Thyroid gland (tissue), 4 donors: Measurements from ENCODE around the gene PTPRT. TPM values are rescaled to one million over a fixed set of nuclear protein-coding genes. Genes with fewer than 3 reads are reported as not detected.

Experiments
- DNase-seq, 2 donors: peaks; one replicate each; pipeline ENCODE4 v3.0.0-alpha.2; 2019
- H3K27ac ChIP-seq, 3 donors: fragments of 200-600 bp; sonication (generic); 1 replicate in 2 of 3; 2 replicates in 1 of 3; pipeline ENCODE4 v1.5.1; 2016 to 2019; ENCODE audit warnings: mild to moderate bottlenecking in 1 of 3, moderate library complexity in 1 of 3
- H3K27me3 ChIP-seq: fragments of 200-600 bp; sonication (generic); one replicate; pipeline ENCODE4 v1.5.1; 2019
- H3K36me3 ChIP-seq, 2 donors: fragments of 200-600 bp; sonication (generic); one replicate each; pipeline ENCODE4 v1.5.1; 2016 to 2019
- H3K4me1 ChIP-seq, 2 donors: fragments of 200-600 bp; sonication (generic); one replicate each; pipeline ENCODE4 v1.5.1; 2017 to 2019
- H3K4me3 ChIP-seq, 3 donors: fragments of 200-600 bp; sonication (generic); replicated peaks in 1 of 3; 1 replicate in 2 of 3; 2 replicates in 1 of 3; pipeline ENCODE4 v1.5.1; 2016; ENCODE audit warnings: mild to moderate bottlenecking in 1 of 3
- H3K9me3 ChIP-seq: fragments of 200-600 bp; sonication (generic); one replicate; pipeline ENCODE4 v1.5.1; 2017
- CTCF ChIP-seq, 6 experiments: fragments of 200-600 bp in 3 of 6; fragments of 450-650 bp in 3 of 6; sonication (generic) in 3 of 6; IDR thresholded peaks; one replicate each; pipeline ENCODE4 v1.5.1; 2016 to 2019; ENCODE audit warnings: antibody characterized with exemption in 6 of 6, mild to moderate bottlenecking in 2 of 6, inconsistent platforms in 1 of 6, moderate library complexity in 1 of 6
- POLR2A ChIP-seq, 2 donors: fragments of 450-650 bp; IDR thresholded peaks; one replicate each; pipeline ENCODE4 v1.6.1; 2017; ENCODE audit warnings: antibody characterized with exemption in 2 of 2, mild to moderate bottlenecking in 2 of 2, moderate library complexity in 1 of 2
- WGBS, 2 donors: methylation state at CpG; one replicate each; pipeline ENCODE4 v1.1.5; 2017; 5-methylcytosine and 5-hydroxymethylcytosine counted together
- intact Hi-C: fragments of 100-400 bp; cut with DNase I; formaldehyde crosslinking; loops from one replicate; pipeline ENCODE4 v1.15.1; 2023
- total RNA-seq, 4 donors: library from RNA; depleted of rRNA; stranded (reverse); fragments of >200 nt; gene quantifications; one replicate each; pipeline ENCODE4 v1.2.3, GENCODE V29; 2016

The PTPRT gene
- total RNA-seq, 4 donors from 2014 or later = 0.11 to 0.15 TPM; not detected in 2

DNA sequence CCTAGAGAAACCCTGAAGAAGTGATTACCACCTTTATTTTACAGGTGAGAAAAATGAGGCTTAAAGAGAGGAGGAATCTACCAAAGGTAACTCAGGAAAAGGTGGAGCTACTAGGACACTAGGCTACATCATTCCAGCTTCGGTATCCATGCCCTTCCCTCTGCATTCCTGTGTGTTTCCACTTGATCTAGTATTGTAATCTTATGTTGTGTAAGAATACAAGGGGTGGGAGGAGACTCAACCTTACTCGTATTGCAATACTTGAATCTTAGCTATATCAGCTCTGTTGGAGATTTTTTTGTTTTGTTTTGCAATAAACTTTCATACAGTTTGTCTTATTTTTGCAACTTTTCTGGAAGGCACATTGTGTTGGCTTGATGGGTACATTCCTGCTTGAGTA, 742.4 kb downstream of the PTPRT start:
- WGBS, 2 donors = 51 to 60% methylated on average over 2 of the region's 2 CpGs
- Histone ChIP-seq H3K27ac (no peak overlapping the region), H3K27me3 (no peaks in the 10 kb centered on the region), H3K4me3 (no peak overlapping the region), H3K36me3 (no peaks in the 10 kb centered on the region), H3K4me1 (no peaks in the 10 kb centered on the region), H3K9me3 (no peaks in the 10 kb centered on the region)
- TF ChIP-seq CTCF (IDR thresholded peaks at IDR 0.05) = no peak
- intact Hi-C loops = no loop called here
- DNase-seq = no peak

DNA sequence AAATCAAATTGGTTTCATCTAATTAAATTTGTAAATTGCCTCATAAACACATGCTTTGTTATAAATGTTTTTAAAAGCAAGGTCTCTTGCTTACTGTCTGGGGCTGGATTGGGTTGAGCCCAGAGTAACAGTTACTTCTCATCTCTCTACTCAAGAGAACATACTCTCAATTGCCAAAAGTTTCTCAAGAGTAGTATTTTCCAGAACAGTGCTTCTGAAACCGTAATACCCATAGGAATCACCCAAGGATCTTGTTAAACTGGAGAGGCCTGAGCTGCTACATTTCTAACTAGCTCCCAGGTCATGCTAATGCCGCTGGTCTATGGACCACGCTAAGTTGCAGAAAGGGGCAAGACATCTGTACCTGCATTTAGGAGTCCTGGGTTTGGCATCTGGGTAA, 744.9 kb downstream of the PTPRT start:
- Histone ChIP-seq H3K27me3 (no peaks in the 10 kb centered on the region), H3K27ac (no peak overlapping the region), H3K4me1 (no peaks in the 10 kb centered on the region), H3K4me3 (no peak overlapping the region), H3K36me3 (no peaks in the 10 kb centered on the region), H3K9me3 (no peaks in the 10 kb centered on the region)
- TF ChIP-seq CTCF (IDR thresholded peaks at IDR 0.05) (no peak), POLR2A (IDR thresholded peaks at IDR 0.05) (no peak)
- 33 to 63% methylated on average over 3 of the region's 3 CpGs for WGBS, 2 donors
- no peak for DNase-seq
- intact Hi-C loops = no loop called here

- Histone ChIP-seq H3K9me3 (no peaks in the 10 kb centered on the region), H3K4me1 (no peaks in the 10 kb centered on the region), H3K4me3 (no peak overlapping the region), H3K27ac (no peak overlapping the region), H3K27me3 (no peaks in the 10 kb centered on the region), H3K36me3 (no peaks in the 10 kb centered on the region)
- TF ChIP-seq CTCF (IDR thresholded peaks at IDR 0.05) (no peak), POLR2A (IDR thresholded peaks at IDR 0.05) (no peak)
- no peak for DNase-seq
- WGBS, 2 donors = 54 to 80% methylated on average over 4 of the region's 4 CpGs
- intact Hi-C loops = no loop called here
Observed at GRCh38 chr20:42443200-42443599, 746.5 kb downstream of the PTPRT start.

DNA sequence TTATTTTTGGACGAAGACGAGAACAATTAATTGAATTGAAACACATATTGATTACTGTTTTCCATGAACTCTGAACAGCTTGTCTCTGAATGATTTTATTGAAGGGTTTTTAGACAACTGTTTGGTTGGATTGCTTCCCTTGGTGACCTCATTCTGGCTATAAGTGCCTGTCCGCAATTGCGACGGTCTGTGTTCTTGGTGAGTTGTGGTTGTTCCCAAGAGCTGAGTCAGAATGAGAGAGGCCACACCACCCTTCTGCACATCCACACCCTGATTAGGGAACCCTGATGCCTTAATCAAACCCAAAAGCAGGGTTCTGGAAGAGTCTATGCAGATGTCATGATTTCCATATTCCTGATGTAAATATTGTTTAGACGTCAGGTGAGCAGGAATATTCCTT, 747.0 kb downstream of the PTPRT start:
- Histone ChIP-seq H3K36me3 (no peaks in the 10 kb centered on the region), H3K9me3 (no peaks in the 10 kb centered on the region), H3K4me3 (no peak overlapping the region), H3K27ac (no peak overlapping the region), H3K4me1 (no peaks in the 10 kb centered on the region), H3K27me3 (no peaks in the 10 kb centered on the region)
- 75 to 81% methylated on average over 6 of the region's 6 CpGs for WGBS, 2 donors
- intact Hi-C loops = no loop called here
- TF ChIP-seq CTCF (IDR thresholded peaks at IDR 0.05) (no peak), POLR2A (IDR thresholded peaks at IDR 0.05) (no peak)
- DNase-seq = no peak

GRCh38 chr20:42441864-42442331, 747.8 kb downstream of the PTPRT start:
- Histone ChIP-seq H3K4me1 (no peaks in the 10 kb centered on the region), H3K36me3 (no peaks in the 10 kb centered on the region), H3K27me3 (no peaks in the 10 kb centered on the region), H3K27ac (no peak overlapping the region), H3K4me3 (no peak overlapping the region), H3K9me3 (no peaks in the 10 kb centered on the region)
- no peak for DNase-seq
- WGBS, 2 donors = 74 to 78% methylated on average over 6 of the region's 6 CpGs
- intact Hi-C loops = no loop called here
- no peak for TF ChIP-seq CTCF (IDR thresholded peaks at IDR 0.05)
